ENCODE measurements around the gene GLRA1. TPM values are rescaled to one million over a fixed set of nuclear protein-coding genes. Genes with fewer than 3 reads are reported as not detected.

GLRA1 gene
- total RNA-seq, 1 donor from 2014 or later, result not detected

DNA sequence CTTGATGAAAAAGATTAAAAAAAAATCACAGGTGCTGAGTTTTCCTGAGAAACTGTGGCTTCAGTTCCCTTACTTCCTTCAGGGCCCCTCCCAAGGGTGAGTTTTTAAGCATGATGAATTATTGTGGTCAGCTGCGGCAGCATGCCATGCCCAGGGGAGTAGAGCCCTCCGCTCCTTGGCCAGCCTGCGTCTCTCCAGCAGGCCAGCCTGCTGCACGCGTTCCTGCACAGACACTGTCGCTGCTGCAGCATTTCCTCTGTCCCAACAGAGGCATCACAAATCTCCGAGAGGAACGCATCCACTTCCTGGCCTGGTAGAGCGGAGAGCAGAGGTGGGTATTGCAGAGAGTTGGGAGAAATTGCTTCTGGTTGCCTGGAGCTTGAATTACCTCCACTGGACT lies 26.1 kb upstream of the GLRA1 start:
- no peaks in the 10 kb centered on the region for H3K36me3 ChIP-seq
- H3K4me1 ChIP-seq, result no peaks in the 10 kb centered on the region
- no peak for DNase-seq
- no peak overlapping the region for H3K27ac ChIP-seq (replicated peaks)
- TF ChIP-seq CTCF (IDR thresholded peaks at IDR 0.05; ENCODE audit: borderline replicate concordance), result no peak
- no peak overlapping the region for H3K4me3 ChIP-seq
- no peaks in the 10 kb centered on the region for H3K9me3 ChIP-seq (replicated peaks)
- intact Hi-C loops (cut with micrococcal nuclease), result no loop called here
- no peaks in the 10 kb centered on the region for H3K27me3 ChIP-seq (ENCODE audit: low read depth)

DNA sequence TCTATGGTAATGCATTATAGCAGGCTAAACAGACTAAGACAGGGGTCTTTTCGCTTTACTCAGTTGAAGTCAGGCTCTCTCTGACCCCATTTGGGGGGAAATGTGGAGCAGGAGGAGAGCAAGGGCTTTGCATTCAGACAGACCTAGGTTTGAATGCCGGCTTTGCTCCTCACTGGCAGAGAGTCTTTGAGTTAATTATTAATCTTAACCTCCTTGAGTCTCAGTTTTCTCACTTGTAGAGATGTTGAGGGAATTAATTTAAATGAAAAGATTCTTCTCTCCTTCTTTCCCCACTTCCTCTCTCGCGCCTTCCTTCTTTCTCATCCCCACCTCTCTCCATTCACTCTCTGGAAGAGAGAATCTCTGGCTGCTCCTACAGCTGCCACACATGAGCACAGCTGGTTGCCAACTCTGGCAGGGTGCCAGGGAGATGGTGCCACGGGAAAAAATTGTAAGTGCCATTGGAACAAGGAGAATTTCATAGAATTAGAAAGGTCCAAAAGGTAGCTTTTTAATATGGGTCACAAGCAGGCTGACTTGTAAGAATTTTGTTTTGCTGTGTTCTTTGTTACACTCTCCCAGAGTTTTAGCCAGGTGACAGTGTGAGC lies 25.2 kb upstream of the GLRA1 start:
- no peak for DNase-seq
- H3K4me1 ChIP-seq, result no peaks in the 10 kb centered on the region
- no peaks in the 10 kb centered on the region for H3K36me3 ChIP-seq
- H3K4me3 ChIP-seq, result no peak overlapping the region
- no peaks in the 10 kb centered on the region for H3K9me3 ChIP-seq (replicated peaks)
- no peak for TF ChIP-seq CTCF (IDR thresholded peaks at IDR 0.05; ENCODE audit: borderline replicate concordance)
- no peak overlapping the region for H3K27ac ChIP-seq (replicated peaks)
- H3K27me3 ChIP-seq (ENCODE audit: low read depth), result no peaks in the 10 kb centered on the region
- intact Hi-C loops (cut with micrococcal nuclease), result no loop called here

DNA sequence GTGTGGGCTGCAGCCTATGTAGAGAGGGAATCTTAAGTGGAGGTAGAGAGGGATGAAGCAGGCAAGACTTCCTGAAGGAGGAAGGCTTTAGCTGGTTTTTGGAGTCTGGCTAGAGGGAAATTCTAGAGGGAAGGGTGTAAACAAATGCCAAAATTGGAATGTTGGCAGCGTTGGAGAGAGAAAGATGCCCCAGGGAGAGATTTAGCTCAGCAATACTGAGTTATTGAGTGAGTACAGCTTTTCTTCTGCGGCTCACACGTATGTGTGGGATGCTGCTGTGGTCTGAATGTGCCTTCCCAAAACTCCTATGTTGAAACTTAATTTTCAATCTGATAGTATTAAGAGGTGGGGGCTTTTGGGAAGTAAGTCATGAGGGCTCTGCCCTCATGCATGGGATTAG lies 24.5 kb upstream of the GLRA1 start:
- DNase-seq, result no peak
- TF ChIP-seq CTCF (IDR thresholded peaks at IDR 0.05; ENCODE audit: borderline replicate concordance), result no peak
- Histone ChIP-seq H3K36me3 (no peaks in the 10 kb centered on the region), H3K27me3 (ENCODE audit: low read depth) (no peaks in the 10 kb centered on the region), H3K9me3 (replicated peaks) (no peaks in the 10 kb centered on the region), H3K27ac (replicated peaks) (no peak overlapping the region), H3K4me3 (no peak overlapping the region), H3K4me1 (no peaks in the 10 kb centered on the region)
- intact Hi-C loops (cut with micrococcal nuclease), result no loop called here

DNA sequence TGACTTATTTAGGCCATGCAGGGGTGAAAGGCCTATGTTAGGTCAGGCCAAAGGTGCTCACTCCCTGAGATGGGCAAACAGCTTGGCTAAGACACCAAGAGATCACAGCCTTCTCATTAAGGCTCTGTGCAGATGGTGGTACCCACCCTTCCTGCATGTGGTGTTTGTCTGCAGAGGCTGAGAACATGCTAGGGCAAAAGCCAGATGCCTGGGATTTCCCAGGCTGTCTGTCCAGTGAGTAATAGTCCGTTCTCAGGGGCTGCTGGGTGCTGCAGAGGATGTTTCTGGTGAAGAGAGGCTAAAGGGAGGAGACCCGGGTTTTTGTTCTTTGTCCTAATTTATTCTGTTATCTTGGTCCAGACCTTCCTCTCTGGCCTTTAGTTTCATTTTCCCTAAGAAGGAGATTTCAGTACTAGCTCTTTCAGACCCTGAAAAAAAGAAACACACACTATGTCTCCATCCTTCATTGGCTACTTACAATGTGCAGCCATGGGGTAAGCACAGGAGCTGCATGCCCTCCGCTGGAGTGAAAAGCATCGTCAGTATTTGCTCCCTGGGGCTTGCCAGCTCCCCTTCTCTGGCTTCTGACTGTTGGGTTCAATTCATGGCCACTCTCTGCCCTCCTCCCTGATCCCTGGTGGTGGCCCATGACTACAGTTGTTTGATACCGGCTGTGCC lies 23.4 kb upstream of the GLRA1 start:
- Histone ChIP-seq H3K36me3 (no peaks in the 10 kb centered on the region), H3K4me3 (no peak overlapping the region), H3K9me3 (replicated peaks) (no peaks in the 10 kb centered on the region), H3K4me1 (no peaks in the 10 kb centered on the region), H3K27me3 (ENCODE audit: low read depth) (no peaks in the 10 kb centered on the region), H3K27ac (replicated peaks) (no peak overlapping the region)
- no peak for TF ChIP-seq CTCF (IDR thresholded peaks at IDR 0.05; ENCODE audit: borderline replicate concordance)
- intact Hi-C loops (cut with micrococcal nuclease), result no loop called here
- no peak for DNase-seq

DNA sequence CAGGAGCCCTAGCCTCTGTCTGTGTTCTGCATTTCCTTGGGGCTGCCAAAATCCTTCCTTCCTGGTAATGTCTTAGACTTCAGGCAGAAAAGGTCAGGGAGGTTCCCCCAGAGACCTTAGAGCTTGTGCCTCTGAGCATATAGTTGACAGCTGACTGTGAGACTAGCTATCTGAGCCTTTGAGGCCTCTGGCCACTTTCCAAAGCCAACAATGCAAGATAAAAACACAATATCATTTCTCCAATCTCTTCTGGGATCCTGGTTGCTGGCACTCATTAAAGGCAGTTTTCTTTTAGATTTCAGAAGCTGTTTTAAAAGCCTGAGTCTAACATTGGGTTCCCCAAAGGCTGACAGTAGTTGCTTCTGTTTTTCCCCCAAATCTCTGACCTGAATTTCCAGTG lies 13.2 kb upstream of the GLRA1 start:
- H3K4me3 ChIP-seq, result no peak overlapping the region
- no peak for TF ChIP-seq CTCF (IDR thresholded peaks at IDR 0.05; ENCODE audit: borderline replicate concordance)

More for the DNA sequence above, 13.2 kb upstream of the GLRA1 start:
- no peak for DNase-seq
- Histone ChIP-seq H3K9me3 (replicated peaks) (peaks cover 7% of the 10 kb centered on the region), H3K27ac (replicated peaks) (no peak overlapping the region), H3K27me3 (ENCODE audit: low read depth) (no peaks in the 10 kb centered on the region), H3K4me1 (no peaks in the 10 kb centered on the region), H3K36me3 (no peaks in the 10 kb centered on the region)
- intact Hi-C loops (cut with micrococcal nuclease), result no loop called here

Measured in left ventricle myocardium inferior (tissue), 1 donor.